Measurements from ENCODE around the gene CCNT1.
"Not testable (repeated sequence)": the region's sequence is repeated elsewhere in the genome, so short reads cannot be mapped to it uniquely, and the experiment has no call there.

The CCNT1 gene

GRCh38 chr12:48728807-48729206, 12.3 kb upstream of the CCNT1 start:
- H3K9me3 ChIP-seq (ENCODE audit: control insufficient read depth, insufficient read depth, low read depth, low read length) = no peaks in the 10 kb centered on the region
- no peak overlapping the region for H3K27ac ChIP-seq (ENCODE audit: low read depth, low read length)
- no peak overlapping the region for H3K4me3 ChIP-seq (ENCODE audit: low read depth, low read length)
- no peaks in the 10 kb centered on the region for H3K27me3 ChIP-seq (ENCODE audit: control insufficient read depth, insufficient read depth, low read length)
- no peak overlapping the region for H3K9ac ChIP-seq (ENCODE audit: low read length)
- no peaks in the 10 kb centered on the region for H3K4me1 ChIP-seq (ENCODE audit: control insufficient read depth, insufficient read depth, low read length)
- no peaks in the 10 kb centered on the region for H3K36me3 ChIP-seq (ENCODE audit: control insufficient read depth, insufficient read depth, low read length)

- H3K36me3 ChIP-seq (ENCODE audit: control insufficient read depth, insufficient read depth, low read length); H3K27me3 ChIP-seq (ENCODE audit: control insufficient read depth, insufficient read depth, low read length); H3K9ac ChIP-seq (ENCODE audit: low read length); H3K4me1 ChIP-seq (ENCODE audit: control insufficient read depth, insufficient read depth, low read length); H3K4me3 ChIP-seq (ENCODE audit: low read depth, low read length); H3K27ac ChIP-seq (ENCODE audit: low read depth, low read length): not testable (repeated sequence)
- H3K9me3 ChIP-seq (ENCODE audit: control insufficient read depth, insufficient read depth, low read depth, low read length) = peaks cover 20% of the 10 kb centered on the region
Measured at GRCh38 chr12:48720737-48721136, 4.2 kb upstream of the CCNT1 start.

- H3K36me3 ChIP-seq (ENCODE audit: control insufficient read depth, insufficient read depth, low read length); H3K4me3 ChIP-seq (ENCODE audit: low read depth, low read length): not testable (repeated sequence)
- H3K9me3 ChIP-seq (ENCODE audit: control insufficient read depth, insufficient read depth, low read depth, low read length) = peaks cover 20% of the 10 kb centered on the region
Measured at GRCh38 chr12:48720171-48720570, 3.7 kb upstream of the CCNT1 start.

GRCh38 chr12:48719002-48719401, 2.5 kb upstream of the CCNT1 start:
- not testable (repeated sequence) for H3K27ac ChIP-seq (ENCODE audit: low read depth, low read length); H3K4me1 ChIP-seq (ENCODE audit: control insufficient read depth, insufficient read depth, low read length); H3K9ac ChIP-seq (ENCODE audit: low read length); H3K27me3 ChIP-seq (ENCODE audit: control insufficient read depth, insufficient read depth, low read length); H3K4me3 ChIP-seq (ENCODE audit: low read depth, low read length); H3K36me3 ChIP-seq (ENCODE audit: control insufficient read depth, insufficient read depth, low read length)
- peaks cover 20% of the 10 kb centered on the region for H3K9me3 ChIP-seq (ENCODE audit: control insufficient read depth, insufficient read depth, low read depth, low read length)

More at GRCh38 chr12:48720171-48720570, 3.7 kb upstream of the CCNT1 start:
- H3K27ac ChIP-seq (ENCODE audit: low read depth, low read length); H3K27me3 ChIP-seq (ENCODE audit: control insufficient read depth, insufficient read depth, low read length); H3K9ac ChIP-seq (ENCODE audit: low read length); H3K4me1 ChIP-seq (ENCODE audit: control insufficient read depth, insufficient read depth, low read length): not testable (repeated sequence)

GRCh38 chr12:48717252-48717695, 767 bp upstream of the CCNT1 start:
- Histone ChIP-seq H3K36me3 (ENCODE audit: control insufficient read depth, insufficient read depth, low read length) (peaks cover 22% of the 10 kb centered on the region), H3K27ac (ENCODE audit: low read depth, low read length) (peak overlapping the region; percentile 89), H3K4me3 (ENCODE audit: low read depth, low read length) (peak overlapping the region; percentile 88), H3K27me3 (ENCODE audit: control insufficient read depth, insufficient read depth, low read length) (no peaks in the 10 kb centered on the region), H3K9ac (ENCODE audit: low read length) (peak overlapping the region; percentile 96), H3K4me1 (ENCODE audit: control insufficient read depth, insufficient read depth, low read length) (peaks cover 3% of the 10 kb centered on the region; the same call in 1 of the 2 replicates), H3K9me3 (ENCODE audit: control insufficient read depth, insufficient read depth, low read depth, low read length) (peaks cover 20% of the 10 kb centered on the region)

- Histone ChIP-seq H3K9me3 (ENCODE audit: control insufficient read depth, insufficient read depth, low read depth, low read length) (peaks cover 11% of the 10 kb centered on the region), H3K27me3 (ENCODE audit: control insufficient read depth, insufficient read depth, low read length) (no peaks in the 10 kb centered on the region), H3K27ac (ENCODE audit: low read depth, low read length) (peak overlapping the region; percentile 73)
Measured at GRCh38 chr12:48716168-48716492, 377 bp downstream of the CCNT1 start.

GRCh38 chr12:48712209-48712608, 4.3 kb downstream of the CCNT1 start:
- H3K9me3 ChIP-seq (ENCODE audit: control insufficient read depth, insufficient read depth, low read depth, low read length) = no peaks in the 10 kb centered on the region
- H3K9ac ChIP-seq (ENCODE audit: low read length) = no peak overlapping the region
- H3K36me3 ChIP-seq (ENCODE audit: control insufficient read depth, insufficient read depth, low read length) = peaks cover 64% of the 10 kb centered on the region
- H3K27ac ChIP-seq (ENCODE audit: low read depth, low read length) = no peak overlapping the region
- H3K27me3 ChIP-seq (ENCODE audit: control insufficient read depth, insufficient read depth, low read length) = no peaks in the 10 kb centered on the region
- peaks cover 3% of the 10 kb centered on the region; the same call in 1 of the 2 replicates for H3K4me1 ChIP-seq (ENCODE audit: control insufficient read depth, insufficient read depth, low read length)
- no peak overlapping the region for H3K4me3 ChIP-seq (ENCODE audit: low read depth, low read length)

More at GRCh38 chr12:48716168-48716492, 377 bp downstream of the CCNT1 start:
- H3K9ac ChIP-seq (ENCODE audit: low read length) = peak overlapping the region; percentile 96
- peak overlapping the region; percentile 88 for H3K4me3 ChIP-seq (ENCODE audit: low read depth, low read length)
- H3K4me1 ChIP-seq (ENCODE audit: control insufficient read depth, insufficient read depth, low read length) = peaks cover 3% of the 10 kb centered on the region; the same call in 1 of the 2 replicates
- H3K36me3 ChIP-seq (ENCODE audit: control insufficient read depth, insufficient read depth, low read length) = peaks cover 30% of the 10 kb centered on the region

- H3K9ac ChIP-seq (ENCODE audit: low read length); H3K4me3 ChIP-seq (ENCODE audit: low read depth, low read length); H3K4me1 ChIP-seq (ENCODE audit: control insufficient read depth, insufficient read depth, low read length); H3K27me3 ChIP-seq (ENCODE audit: control insufficient read depth, insufficient read depth, low read length); H3K27ac ChIP-seq (ENCODE audit: low read depth, low read length); H3K9me3 ChIP-seq (ENCODE audit: control insufficient read depth, insufficient read depth, low read depth, low read length): not testable (repeated sequence)
- peaks cover 75% of the 10 kb centered on the region for H3K36me3 ChIP-seq (ENCODE audit: control insufficient read depth, insufficient read depth, low read length)
Measured at GRCh38 chr12:48698822-48699221, 17.7 kb downstream of the CCNT1 start.

GRCh38 chr12:48696626-48697025, 19.9 kb downstream of the CCNT1 start:
- H3K9me3 ChIP-seq (ENCODE audit: control insufficient read depth, insufficient read depth, low read depth, low read length) = no peaks in the 10 kb centered on the region
- no peaks in the 10 kb centered on the region for H3K4me1 ChIP-seq (ENCODE audit: control insufficient read depth, insufficient read depth, low read length)
- no peak overlapping the region for H3K9ac ChIP-seq (ENCODE audit: low read length)
- no peaks in the 10 kb centered on the region for H3K27me3 ChIP-seq (ENCODE audit: control insufficient read depth, insufficient read depth, low read length)
- peaks cover 78% of the 10 kb centered on the region for H3K36me3 ChIP-seq (ENCODE audit: control insufficient read depth, insufficient read depth, low read length)
- H3K4me3 ChIP-seq (ENCODE audit: low read depth, low read length) = no peak overlapping the region
- H3K27ac ChIP-seq (ENCODE audit: low read depth, low read length) = no peak overlapping the region

- H3K27ac ChIP-seq (ENCODE audit: low read depth, low read length) = no peak overlapping the region
- no peaks in the 10 kb centered on the region for H3K9me3 ChIP-seq (ENCODE audit: control insufficient read depth, insufficient read depth, low read depth, low read length)
- no peak overlapping the region for H3K4me3 ChIP-seq (ENCODE audit: low read depth, low read length)
- H3K36me3 ChIP-seq (ENCODE audit: control insufficient read depth, insufficient read depth, low read length) = peaks cover 85% of the 10 kb centered on the region
- no peaks in the 10 kb centered on the region for H3K4me1 ChIP-seq (ENCODE audit: control insufficient read depth, insufficient read depth, low read length)
- no peak overlapping the region for H3K9ac ChIP-seq (ENCODE audit: low read length)
- H3K27me3 ChIP-seq (ENCODE audit: control insufficient read depth, insufficient read depth, low read length) = no peaks in the 10 kb centered on the region
Measured at GRCh38 chr12:48695859-48696258, 20.6 kb downstream of the CCNT1 start.

- Histone ChIP-seq H3K36me3 (ENCODE audit: control insufficient read depth, insufficient read depth, low read length) (peaks cover 87% of the 10 kb centered on the region), H3K27ac (ENCODE audit: low read depth, low read length) (no peak overlapping the region), H3K27me3 (ENCODE audit: control insufficient read depth, insufficient read depth, low read length) (no peaks in the 10 kb centered on the region), H3K4me3 (ENCODE audit: low read depth, low read length) (no peak overlapping the region), H3K9me3 (ENCODE audit: control insufficient read depth, insufficient read depth, low read depth, low read length) (no peaks in the 10 kb centered on the region), H3K9ac (ENCODE audit: low read length) (no peak overlapping the region), H3K4me1 (ENCODE audit: control insufficient read depth, insufficient read depth, low read length) (no peaks in the 10 kb centered on the region)
Measured at GRCh38 chr12:48694038-48694437, 22.5 kb downstream of the CCNT1 start.

GRCh38 chr12:48693572-48693971, 22.9 kb downstream of the CCNT1 start:
- no peaks in the 10 kb centered on the region for H3K4me1 ChIP-seq (ENCODE audit: control insufficient read depth, insufficient read depth, low read length)
- no peak overlapping the region for H3K9ac ChIP-seq (ENCODE audit: low read length)
- no peak overlapping the region for H3K4me3 ChIP-seq (ENCODE audit: low read depth, low read length)
- H3K9me3 ChIP-seq (ENCODE audit: control insufficient read depth, insufficient read depth, low read depth, low read length) = no peaks in the 10 kb centered on the region
- no peaks in the 10 kb centered on the region for H3K27me3 ChIP-seq (ENCODE audit: control insufficient read depth, insufficient read depth, low read length)
- peaks cover 87% of the 10 kb centered on the region for H3K36me3 ChIP-seq (ENCODE audit: control insufficient read depth, insufficient read depth, low read length)
- no peak overlapping the region for H3K27ac ChIP-seq (ENCODE audit: low read depth, low read length)

Data from HUES6 (cell line).